Measurements from ENCODE around the gene KRTAP12-4.

Gene KRTAP12-4

DNA sequence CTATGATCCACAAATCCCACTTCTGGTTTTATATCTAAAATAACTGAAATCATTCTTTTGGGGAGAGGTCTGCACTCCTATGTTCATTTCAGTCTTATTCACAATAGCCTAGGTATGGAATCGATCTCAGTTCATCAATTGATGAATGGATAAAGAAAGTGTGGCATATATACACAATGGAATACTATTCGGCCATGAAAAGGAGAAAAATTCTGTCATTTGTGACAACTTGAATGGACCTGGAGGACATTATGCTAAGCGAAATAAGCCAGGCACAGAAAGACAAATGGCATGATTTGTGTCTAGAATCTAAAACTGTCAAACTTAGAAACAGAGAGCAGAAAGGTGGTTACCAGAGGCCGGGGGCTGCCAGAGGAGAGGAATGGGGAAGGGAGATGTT lies 48.0 kb downstream of the KRTAP12-4 start:
- DNase-seq: no peak

Data from DMS153 (cell line).